NT2/D1 (cell line): ENCODE data around the gene AMBRA1.
A peak's percentile ranks its signal among the peaks of the same experiment; 100 is the strongest.

ENCODE experiments used
- DNase-seq: peaks from one replicate; pipeline ENCODE4 v3.0.0-alpha.2; 2011; ENCODE audit warnings: low read depth, low spot score
- H3K27me3 ChIP-seq: 2 replicates; pipeline ENCODE4 v1.6.0; 2011; ENCODE audit warnings: mild to moderate bottlenecking; ENCODE audit not compliant: insufficient read length, insufficient read depth
- H3K36me3 ChIP-seq: 2 replicates; pipeline ENCODE4 v1.6.1; 2011; ENCODE audit warnings: mild to moderate bottlenecking, low read length, mixed read lengths; ENCODE audit not compliant: insufficient read depth, insufficient read length
- H3K4me1 ChIP-seq: 2 replicates; pipeline ENCODE4 v1.5.1; 2011; ENCODE audit not compliant: insufficient read depth, insufficient read length
- H3K4me3 ChIP-seq: 2 replicates; pipeline ENCODE4 v1.5.1; 2011; ENCODE audit warnings: low read depth; ENCODE audit not compliant: insufficient read length
- H3K9ac ChIP-seq: 2 replicates; pipeline ENCODE4 v1.6.0; 2011; ENCODE audit warnings: low read depth; ENCODE audit not compliant: insufficient read length
- H3K9me3 ChIP-seq: 2 replicates; pipeline ENCODE4 v1.5.1; 2011; ENCODE audit warnings: mild to moderate bottlenecking, low read length; ENCODE audit not compliant: insufficient read depth
- SUZ12 ChIP-seq: IDR thresholded peaks from 2 replicates; pipeline ENCODE4 v1.6.1; 2011; ENCODE audit not compliant: insufficient read length, insufficient read depth; ENCODE audit errors: extremely low read depth
- YY1 ChIP-seq: IDR thresholded peaks from 2 replicates; pipeline ENCODE4 v1.6.1; 2011; ENCODE audit not compliant: insufficient read length, insufficient read depth
- ZNF274 ChIP-seq: IDR thresholded peaks from 2 replicates; pipeline ENCODE4 v1.6.1; 2011; ENCODE audit warnings: mild to moderate bottlenecking, low read depth, low read length

The AMBRA1 gene

GRCh38 chr11:46489656-46490560, 103.9 kb downstream of the AMBRA1 start:
- Histone ChIP-seq H3K4me1 (peaks cover 3% of the 10 kb centered on the region), H3K27me3 (no peaks in the 10 kb centered on the region), H3K36me3 (peaks cover 40% of the 10 kb centered on the region), H3K9me3 (no peaks in the 10 kb centered on the region), H3K4me3 (no peak overlapping the region), H3K9ac (no peak overlapping the region)
- no peak for TF ChIP-seq ZNF274
- no peak for TF ChIP-seq SUZ12
- TF ChIP-seq YY1, result no peak
- DNase-seq, result peak; percentile 38

- TF ChIP-seq SUZ12 (no peak), ZNF274 (no peak)
- H3K36me3 ChIP-seq, result peaks cover 20% of the 10 kb centered on the region
- no peak overlapping the region for H3K4me3 ChIP-seq
- peaks cover 3% of the 10 kb centered on the region for H3K4me1 ChIP-seq
- H3K27me3 ChIP-seq, result no peaks in the 10 kb centered on the region
- no peaks in the 10 kb centered on the region for H3K9me3 ChIP-seq
- DNase-seq, result no peak
- H3K9ac ChIP-seq, result no peak overlapping the region
Measured at GRCh38 chr11:46485856-46486443, 107.9 kb downstream of the AMBRA1 start.

- no peak for DNase-seq
- Histone ChIP-seq H3K9ac (no peak overlapping the region), H3K9me3 (no peaks in the 10 kb centered on the region), H3K4me1 (no peaks in the 10 kb centered on the region), H3K36me3 (peaks cover 5% of the 10 kb centered on the region), H3K27me3 (no peaks in the 10 kb centered on the region), H3K4me3 (no peak overlapping the region)
- TF ChIP-seq SUZ12 (no peak), YY1 (no peak), ZNF274 (no peak)
Measured at GRCh38 chr11:46484101-46484500, 109.7 kb downstream of the AMBRA1 start.

GRCh38 chr11:46480909-46481308, 112.9 kb downstream of the AMBRA1 start:
- Histone ChIP-seq H3K9me3 (no peaks in the 10 kb centered on the region), H3K36me3 (peaks cover 9% of the 10 kb centered on the region), H3K9ac (no peak overlapping the region), H3K27me3 (no peaks in the 10 kb centered on the region), H3K4me1 (no peaks in the 10 kb centered on the region), H3K4me3 (no peak overlapping the region)
- TF ChIP-seq SUZ12 (no peak), ZNF274 (no peak), YY1 (no peak)
- no peak for DNase-seq

- TF ChIP-seq SUZ12 (no peak), YY1 (no peak), ZNF274 (no peak)
- H3K9me3 ChIP-seq, result no peaks in the 10 kb centered on the region
- H3K9ac ChIP-seq, result no peak overlapping the region
- no peak overlapping the region for H3K4me3 ChIP-seq
- peaks cover 9% of the 10 kb centered on the region for H3K36me3 ChIP-seq
- no peaks in the 10 kb centered on the region for H3K4me1 ChIP-seq
- no peak for DNase-seq
- no peaks in the 10 kb centered on the region for H3K27me3 ChIP-seq
Measured at GRCh38 chr11:46480166-46480726, 113.6 kb downstream of the AMBRA1 start.

GRCh38 chr11:46479601-46480000, 114.2 kb downstream of the AMBRA1 start:
- Histone ChIP-seq H3K9me3 (no peaks in the 10 kb centered on the region), H3K36me3 (peaks cover 9% of the 10 kb centered on the region), H3K27me3 (no peaks in the 10 kb centered on the region), H3K9ac (no peak overlapping the region), H3K4me3 (no peak overlapping the region), H3K4me1 (no peaks in the 10 kb centered on the region)
- DNase-seq, result no peak
- TF ChIP-seq YY1 (no peak), ZNF274 (no peak), SUZ12 (no peak)

- H3K9ac ChIP-seq, result no peak overlapping the region
- no peak for DNase-seq
- H3K27me3 ChIP-seq, result no peaks in the 10 kb centered on the region
- H3K9me3 ChIP-seq, result no peaks in the 10 kb centered on the region
- H3K4me1 ChIP-seq, result no peaks in the 10 kb centered on the region
- H3K36me3 ChIP-seq, result peaks cover 4% of the 10 kb centered on the region
- TF ChIP-seq YY1, result no peak
- TF ChIP-seq ZNF274, result no peak
- TF ChIP-seq SUZ12, result no peak
- H3K4me3 ChIP-seq, result no peak overlapping the region
Measured at GRCh38 chr11:46478196-46478595, 115.6 kb downstream of the AMBRA1 start.
